Effector memory CD4-positive, alpha-beta T cell (primary cell): ENCODE data around the gene FOXF2.

Source experiments
- DNase-seq, 3 donors: peaks; one replicate each; pipeline ENCODE4 v3.0.0-alpha.2; 2020
- H3K27ac ChIP-seq: 2 replicates; pipeline ENCODE4 v1.7.0; 2013; ENCODE audit warnings: mild to moderate bottlenecking, low read length, moderate library complexity; ENCODE audit not compliant: insufficient read depth, poor library complexity, severe bottlenecking
- H3K27me3 ChIP-seq: replicated peaks from 2 replicates; pipeline ENCODE4 v1.7.0; 2013; ENCODE audit warnings: mild to moderate bottlenecking, low read length; ENCODE audit not compliant: insufficient read depth, control insufficient read depth, poor library complexity, severe bottlenecking
- H3K36me3 ChIP-seq: 2 replicates; pipeline ENCODE4 v1.7.0; 2013; ENCODE audit warnings: mild to moderate bottlenecking, low read length, moderate library complexity; ENCODE audit not compliant: control insufficient read depth, insufficient read depth
- H3K4me1 ChIP-seq: 2 replicates; pipeline ENCODE4 v1.7.0; 2013; ENCODE audit warnings: low read length, mild to moderate bottlenecking; ENCODE audit not compliant: control insufficient read depth, insufficient read depth, poor library complexity, severe bottlenecking
- H3K4me3 ChIP-seq: 2 replicates; pipeline ENCODE4 v1.7.0; 2013; ENCODE audit warnings: low read length, low read depth, mild to moderate bottlenecking; ENCODE audit not compliant: insufficient read depth, poor library complexity, severe bottlenecking
- H3K9me3 ChIP-seq: 2 replicates; pipeline ENCODE4 v1.7.0; 2013; ENCODE audit warnings: mild to moderate bottlenecking, low read length, moderate library complexity; ENCODE audit not compliant: control insufficient read depth

FOXF2 gene

GRCh38 chr6:1383729-1384548 lies 5.4 kb upstream of the FOXF2 start:
- H3K27ac ChIP-seq = no peak overlapping the region
- no peak overlapping the region for H3K4me3 ChIP-seq
- H3K4me1 ChIP-seq = peaks cover 32% of the 10 kb centered on the region
- H3K27me3 ChIP-seq = peaks cover 50% of the 10 kb centered on the region
- no peaks in the 10 kb centered on the region for H3K9me3 ChIP-seq
- H3K36me3 ChIP-seq = no peaks in the 10 kb centered on the region
- no peak for DNase-seq

GRCh38 chr6:1384549-1385128 lies 4.7 kb upstream of the FOXF2 start:
- H3K27ac ChIP-seq = no peak overlapping the region
- peaks cover 28% of the 10 kb centered on the region for H3K4me1 ChIP-seq
- H3K27me3 ChIP-seq = peaks cover 46% of the 10 kb centered on the region
- no peaks in the 10 kb centered on the region for H3K36me3 ChIP-seq
- H3K9me3 ChIP-seq = no peaks in the 10 kb centered on the region
- H3K4me3 ChIP-seq = no peak overlapping the region
- DNase-seq = no peak

GRCh38 chr6:1385129-1386037 lies 4.0 kb upstream of the FOXF2 start:
- H3K27ac ChIP-seq = no peak overlapping the region

DNA sequence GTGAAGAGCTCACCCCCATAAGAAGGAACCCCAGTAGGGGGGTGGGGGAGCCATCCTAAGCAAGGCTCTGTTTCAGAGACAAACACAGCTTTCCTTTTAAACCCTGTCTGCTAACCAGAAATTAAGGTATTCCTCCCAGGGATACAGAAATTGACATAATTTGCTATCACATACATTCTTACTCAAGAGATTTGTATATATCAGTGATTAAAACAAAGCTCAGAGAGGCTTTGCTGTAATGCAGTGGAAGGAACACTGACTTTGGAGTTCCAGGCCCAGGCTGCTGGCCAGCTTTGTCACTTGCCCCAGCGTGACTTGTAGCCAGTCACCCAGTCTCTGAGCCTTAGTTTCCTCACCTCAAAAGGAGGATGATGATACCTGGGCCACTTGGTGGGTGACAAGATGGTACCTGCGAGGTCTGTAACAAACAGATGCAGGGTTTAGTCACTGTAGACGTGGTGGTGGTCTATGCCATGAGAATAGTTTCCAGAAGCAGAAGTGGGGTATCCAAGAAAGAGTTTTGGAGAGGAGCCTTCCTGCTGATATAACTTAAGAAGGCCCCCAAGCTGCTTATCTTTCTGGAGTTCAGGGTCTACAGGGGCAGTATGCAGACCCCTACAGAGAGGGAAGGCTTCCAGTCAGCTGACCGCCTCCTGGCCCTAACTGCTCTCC lies 3.2 kb upstream of the FOXF2 start:
- no peak overlapping the region for H3K4me3 ChIP-seq
- H3K9me3 ChIP-seq = no peaks in the 10 kb centered on the region
- no peaks in the 10 kb centered on the region for H3K36me3 ChIP-seq
- DNase-seq = no peak
- peaks cover 31% of the 10 kb centered on the region for H3K4me1 ChIP-seq
- H3K27ac ChIP-seq = no peak overlapping the region
- H3K27me3 ChIP-seq = peaks cover 49% of the 10 kb centered on the region

More at GRCh38 chr6:1385129-1386037, 4.0 kb upstream of the FOXF2 start:
- H3K9me3 ChIP-seq = no peaks in the 10 kb centered on the region
- H3K27me3 ChIP-seq = peaks cover 44% of the 10 kb centered on the region
- H3K4me1 ChIP-seq = peaks cover 29% of the 10 kb centered on the region
- no peak for DNase-seq
- H3K4me3 ChIP-seq = no peak overlapping the region
- no peaks in the 10 kb centered on the region for H3K36me3 ChIP-seq

DNA sequence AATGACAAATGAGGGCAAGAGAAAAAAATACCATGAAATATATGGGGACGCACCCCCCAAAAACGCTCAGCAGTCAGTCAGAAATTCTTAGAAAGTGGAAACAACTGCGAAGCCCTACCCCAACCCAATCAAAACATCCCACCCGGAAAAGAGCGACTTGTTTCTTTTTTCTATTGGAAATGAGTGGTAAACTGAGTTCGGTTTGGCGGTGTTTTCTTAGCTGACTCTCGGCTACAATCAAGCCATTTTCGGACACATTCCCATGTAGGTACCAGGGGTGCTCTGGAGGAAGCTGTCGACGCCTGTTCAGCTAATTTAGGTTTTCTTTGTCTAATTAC lies 1.9 kb upstream of the FOXF2 start:
- peaks cover 23% of the 10 kb centered on the region for H3K4me1 ChIP-seq
- peaks cover 49% of the 10 kb centered on the region for H3K27me3 ChIP-seq
- H3K27ac ChIP-seq = no peak overlapping the region

DNA sequence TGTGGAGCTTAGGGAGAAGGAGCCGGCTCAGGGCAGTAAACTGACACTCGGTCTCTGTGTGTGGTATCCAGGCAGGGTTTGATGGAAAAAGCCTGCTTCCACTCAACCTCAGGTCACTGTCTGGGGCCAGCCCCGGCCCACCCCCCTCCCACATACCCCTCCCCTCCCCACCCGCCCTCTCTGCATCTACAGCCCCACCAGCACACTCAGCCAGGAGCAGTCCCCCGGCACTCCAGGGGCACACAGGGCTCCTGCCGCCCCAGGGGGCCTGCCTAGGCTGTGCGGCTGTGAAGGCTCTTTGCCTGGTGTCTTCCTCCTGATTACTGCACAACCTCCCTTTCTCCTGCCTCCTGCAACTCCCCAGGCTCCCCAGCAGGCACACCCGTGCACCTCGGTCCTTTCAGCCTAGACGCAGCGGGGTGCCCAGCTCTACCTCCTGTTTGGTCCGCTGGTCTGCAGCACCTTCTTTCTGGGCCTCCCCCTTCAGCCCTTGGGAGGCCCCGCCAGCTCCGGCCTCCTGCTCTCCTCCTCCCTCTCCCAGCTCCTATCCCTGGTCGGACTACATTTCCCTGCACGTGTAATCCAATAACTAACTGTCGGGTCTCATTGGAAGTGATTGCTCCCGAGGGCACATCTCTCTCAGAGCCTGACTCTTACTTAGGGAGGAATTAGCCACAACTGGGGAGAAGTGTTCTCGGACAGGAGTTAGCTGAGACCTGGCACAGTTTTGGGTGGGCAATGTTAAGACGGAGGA lies 1.3 kb upstream of the FOXF2 start:
- no peak for DNase-seq
- Histone ChIP-seq H3K9me3 (no peaks in the 10 kb centered on the region), H3K27ac (no peak overlapping the region), H3K27me3 (peaks cover 52% of the 10 kb centered on the region), H3K4me1 (peaks cover 22% of the 10 kb centered on the region), H3K36me3 (no peaks in the 10 kb centered on the region), H3K4me3 (no peak overlapping the region)

More for the DNA sequence above, 1.9 kb upstream of the FOXF2 start:
- no peak overlapping the region for H3K4me3 ChIP-seq
- no peak for DNase-seq
- no peaks in the 10 kb centered on the region for H3K9me3 ChIP-seq
- H3K36me3 ChIP-seq = no peaks in the 10 kb centered on the region

- peaks cover 25% of the 10 kb centered on the region for H3K4me1 ChIP-seq
- H3K27me3 ChIP-seq = peaks cover 59% of the 10 kb centered on the region
- H3K9me3 ChIP-seq = no peaks in the 10 kb centered on the region
- H3K27ac ChIP-seq = no peak overlapping the region
- H3K36me3 ChIP-seq = no peaks in the 10 kb centered on the region
- no peak for DNase-seq
- no peak overlapping the region for H3K4me3 ChIP-seq
Measured at GRCh38 chr6:1388630-1389368, 577 bp upstream of the FOXF2 start.

DNA sequence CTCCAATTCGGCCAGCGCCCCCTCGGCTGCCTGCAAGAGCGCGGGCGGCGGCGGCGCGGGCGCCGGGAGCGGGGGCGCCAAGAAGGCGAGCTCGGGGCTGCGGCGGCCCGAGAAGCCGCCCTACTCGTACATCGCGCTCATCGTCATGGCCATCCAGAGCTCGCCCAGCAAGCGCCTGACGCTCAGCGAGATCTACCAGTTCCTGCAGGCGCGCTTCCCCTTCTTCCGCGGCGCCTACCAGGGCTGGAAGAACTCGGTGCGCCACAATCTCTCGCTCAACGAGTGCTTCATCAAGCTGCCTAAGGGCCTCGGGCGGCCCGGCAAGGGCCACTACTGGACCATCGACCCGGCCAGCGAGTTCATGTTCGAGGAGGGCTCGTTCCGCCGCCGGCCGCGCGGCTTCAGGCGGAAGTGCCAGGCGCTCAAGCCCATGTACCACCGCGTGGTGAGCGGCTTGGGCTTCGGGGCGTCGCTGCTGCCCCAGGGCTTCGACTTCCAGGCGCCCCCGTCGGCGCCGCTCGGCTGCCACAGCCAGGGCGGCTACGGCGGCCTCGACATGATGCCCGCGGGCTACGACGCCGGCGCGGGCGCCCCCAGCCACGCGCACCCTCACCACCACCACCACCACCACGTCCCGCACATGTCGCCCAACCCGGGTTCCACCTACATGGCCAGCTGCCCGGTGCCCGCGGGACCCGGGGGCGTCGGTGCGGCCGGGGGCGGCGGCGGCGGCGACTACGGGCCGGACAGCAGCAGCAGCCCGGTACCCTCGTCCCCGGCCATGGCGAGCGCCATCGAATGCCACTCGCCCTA lies 963 bp downstream of the FOXF2 start:
- Histone ChIP-seq H3K9me3 (no peaks in the 10 kb centered on the region), H3K27ac (no peak overlapping the region), H3K4me1 (peaks cover 28% of the 10 kb centered on the region), H3K36me3 (no peaks in the 10 kb centered on the region), H3K27me3 (peaks cover 57% of the 10 kb centered on the region), H3K4me3 (peak overlapping the region; percentile 25)
- no peak for DNase-seq
